IMR-90 (cell line): ENCODE results near the gene SATL1. TPM values are rescaled to one million over a fixed set of nuclear protein-coding genes. Genes with fewer than 3 reads are reported as not detected.

ENCODE experiments used
- ATAC-seq: fragments of 200-7000 bp; cut with Tn5 transposase; 2 replicates; pipeline ENCODE4 v1.9.1; 2020; ENCODE audit warnings: low read depth, mild to moderate bottlenecking, moderate library complexity
- BruUV-seq: library from RNA; stranded (reverse); fragments of 400-500 nt; replicated peaks from 2 replicates; lab custom pipeline; 2021; lab: Mats Ljungman, UMichigan
- CTCF ChIA-PET: fragments of 300-600 bp; formaldehyde crosslinking; extraction: SDS; loops from one replicate; lab custom pipeline; 2021; ENCODE audit warnings: antibody characterized with exemption; lab: Yijun Ruan, JAX
- POLR2A ChIA-PET: fragments of 300-600 bp; sonication (Branson Sonifier 250); formaldehyde crosslinking; loops from one replicate; lab custom pipeline; 2022; ENCODE audit warnings: antibody characterized with exemption; ENCODE audit not compliant: unreplicated experiment; lab: Charles Lee
- DNase-seq: peaks from one replicate; pipeline ENCODE4 v3.0.0; 2013
- H2AFZ ChIP-seq: replicated peaks from 2 replicates; pipeline ENCODE3; 2013; ENCODE audit warnings: low read length, mild to moderate bottlenecking; ENCODE audit not compliant: poor library complexity
- H2AK5ac ChIP-seq: 2 replicates; pipeline ENCODE4 v1.6.1; 2013; ENCODE audit warnings: low read depth, low read length, inconsistent platforms
- H2AK9ac ChIP-seq: replicated peaks from 2 replicates; pipeline ENCODE3; 2013; ENCODE audit warnings: mild to moderate bottlenecking, low read depth, low read length, moderate library complexity; ENCODE audit not compliant: poor library complexity
- H2BK120ac ChIP-seq: 2 replicates; pipeline ENCODE4 v1.6.1; 2013; ENCODE audit warnings: low read depth, low read length, inconsistent platforms
- H2BK15ac ChIP-seq: 3 replicates; pipeline ENCODE4 v1.6.1; 2013; ENCODE audit warnings: low read depth, low read length, inconsistent platforms
- H2BK20ac ChIP-seq: 2 replicates; pipeline ENCODE4 v1.6.1; 2013; ENCODE audit warnings: low read depth, mild to moderate bottlenecking, inconsistent platforms, low read length, moderate library complexity
- H2BK5ac ChIP-seq: 2 replicates; pipeline ENCODE4 v1.6.1; 2013; ENCODE audit warnings: mild to moderate bottlenecking, low read depth, low read length, inconsistent platforms; ENCODE audit not compliant: poor library complexity, severe bottlenecking
- H3K14ac ChIP-seq: replicated peaks from 2 replicates; pipeline ENCODE4 v1.6.1; 2013; ENCODE audit warnings: low read depth, low read length, inconsistent platforms
- H3K18ac ChIP-seq: 2 replicates; pipeline ENCODE4 v1.6.1; 2013; ENCODE audit warnings: low read depth, low read length, control low read depth
- H3K23ac ChIP-seq: 2 replicates; pipeline ENCODE4 v1.6.1; 2013; ENCODE audit warnings: low read depth, low read length, inconsistent platforms
- H3K27ac ChIP-seq: 2 replicates; pipeline ENCODE4 v1.5.1; 2013; ENCODE audit warnings: mild to moderate bottlenecking, control low read depth, low read length; ENCODE audit not compliant: insufficient read depth
- H3K27me3 ChIP-seq: 2 replicates; pipeline ENCODE4 v1.6.1; 2013; ENCODE audit warnings: low read length; ENCODE audit not compliant: control insufficient read depth, insufficient read depth
- H3K36me3 ChIP-seq: 2 replicates; pipeline ENCODE4 v1.6.1; 2013; ENCODE audit warnings: low read length, mixed read lengths; ENCODE audit not compliant: control insufficient read depth, insufficient read depth
- H3K4ac ChIP-seq: 2 replicates; pipeline ENCODE4 v1.6.1; 2013; ENCODE audit warnings: low read depth, low read length, inconsistent platforms
- H3K4me1 ChIP-seq: 2 replicates; pipeline ENCODE4 v1.6.1; 2013; ENCODE audit warnings: low read length, mixed read lengths; ENCODE audit not compliant: control insufficient read depth, insufficient read depth
- H3K4me2 ChIP-seq: 2 replicates; pipeline ENCODE4 v1.6.1; 2013; ENCODE audit warnings: low read depth, mild to moderate bottlenecking, control low read depth, low read length, moderate library complexity
- H3K4me3 ChIP-seq: 2 replicates; pipeline ENCODE4 v1.5.1; 2013; ENCODE audit warnings: low read depth, mild to moderate bottlenecking, control low read depth, low read length, moderate library complexity; ENCODE audit not compliant: insufficient read depth
- H3K56ac ChIP-seq: 2 replicates; pipeline ENCODE4 v1.6.1; 2013; ENCODE audit warnings: low read length, inconsistent platforms; ENCODE audit not compliant: insufficient read depth; ENCODE audit errors: extremely low read depth
- H3K79me1 ChIP-seq, 2 experiments: 2 replicates each; pipeline ENCODE4 v1.6.1; 2013; ENCODE audit warnings: low read length in 2 of 2, inconsistent platforms in 1 of 2, low read depth in 1 of 2
- H3K9ac ChIP-seq: 2 replicates; pipeline ENCODE4 v1.6.1; 2013; ENCODE audit warnings: low read depth, low read length, control low read depth
- H3K9me1 ChIP-seq: 2 replicates; pipeline ENCODE4 v1.6.1; 2013; ENCODE audit warnings: low read length, inconsistent platforms; ENCODE audit not compliant: insufficient read depth
- H3K9me3 ChIP-seq: 2 replicates; pipeline ENCODE4 v1.6.1; 2013; ENCODE audit warnings: low read length; ENCODE audit not compliant: control insufficient read depth, insufficient read depth
- H4K20me1 ChIP-seq: 2 replicates; pipeline ENCODE4 v1.6.1; 2013; ENCODE audit warnings: low read length, inconsistent platforms; ENCODE audit not compliant: insufficient read depth
- H4K5ac ChIP-seq: 2 replicates; pipeline ENCODE4 v1.6.1; 2013; ENCODE audit warnings: mild to moderate bottlenecking, low read depth, low read length, control low read depth
- H4K8ac ChIP-seq, 2 experiments: 2 replicates each; pipeline ENCODE4 v1.6.1; 2013; ENCODE audit warnings: low read depth in 2 of 2, low read length in 2 of 2, control low read depth in 1 of 2, inconsistent platforms in 1 of 2
- H4K91ac ChIP-seq: 2 replicates; pipeline ENCODE4 v1.6.1; 2013; ENCODE audit warnings: low read depth, low read length, inconsistent platforms; ENCODE audit not compliant: insufficient read depth
- BHLHE40 ChIP-seq: fragments of 150-350 bp; IDR thresholded peaks from 2 replicates; pipeline ENCODE4 v1.6.1; 2016; ENCODE audit warnings: mild to moderate bottlenecking, low read depth, low read length
- CEBPB ChIP-seq: IDR thresholded peaks from 2 replicates; pipeline ENCODE4 v1.6.1; 2012; ENCODE audit warnings: low read depth, low read length, improper control_type of control experiment
- CHD1 ChIP-seq: IDR thresholded peaks from 2 replicates; pipeline ENCODE4 v1.6.1; 2012; ENCODE audit warnings: low read depth, low read length, improper control_type of control experiment
- ELK1 ChIP-seq: fragments of 150-350 bp; IDR thresholded peaks from 2 replicates; pipeline ENCODE4 v1.6.1; 2016; ENCODE audit warnings: low read depth, mild to moderate bottlenecking, low read length, moderate library complexity, borderline replicate concordance
- MAZ ChIP-seq: IDR thresholded peaks from 2 replicates; pipeline ENCODE4 v1.6.1; 2012; ENCODE audit warnings: low read depth, mild to moderate bottlenecking, low read length, improper control_type of control experiment, moderate library complexity, borderline replicate concordance
- POLR2A ChIP-seq: IDR thresholded peaks from 2 replicates; pipeline ENCODE4 v1.6.1; 2012; ENCODE audit warnings: mild to moderate bottlenecking, low read depth, low read length
- RAD21 ChIP-seq: IDR thresholded peaks from 2 replicates; pipeline ENCODE4 v1.6.1; 2012; ENCODE audit warnings: low read length, improper control_type of control experiment
- RCOR1 ChIP-seq: IDR thresholded peaks from 2 replicates; pipeline ENCODE4 v1.6.1; 2012; ENCODE audit warnings: mild to moderate bottlenecking, low read length, improper control_type of control experiment; ENCODE audit not compliant: insufficient replicate concordance
- RFX5 ChIP-seq: IDR thresholded peaks from 2 replicates; pipeline ENCODE4 v1.8.0; 2012; ENCODE audit warnings: low read depth, mild to moderate bottlenecking, low read length, moderate library complexity
- SMC3 ChIP-seq: fragments of 150-350 bp; IDR thresholded peaks from 2 replicates; pipeline ENCODE4 v1.6.1; 2016; ENCODE audit warnings: low read depth, mild to moderate bottlenecking, antibody characterized with exemption, low read length, moderate library complexity
- whole genome bisulfite sequencing, 2 experiments: methylation state at CpG; one replicate each; pipeline versions ENCODE4 v1.1.5 to v1.1.7; 2013; ENCODE audit warnings: missing lambda C conversion rate in 2 of 2; ENCODE audit not compliant: insufficient read length in 1 of 2; ENCODE audit errors: extremely low coverage in 2 of 2; 5-methylcytosine and 5-hydroxymethylcytosine counted together
- dilution Hi-C: fragments of 300-500 bp; cut with HindIII; formaldehyde crosslinking; loops from one replicate; pipeline ENCODE4 v1.14.3; 2018; ENCODE audit warnings: low sequenced_read_pairs; ENCODE audit not compliant: unreplicated experiment
- in situ Hi-C: fragments of 300-500 bp; cut with MboI; formaldehyde crosslinking; loops from 3 replicates; pipeline ENCODE4 v1.14.3; 2019; ENCODE audit warnings: low sequenced_read_pairs, inconsistent platforms, mixed read lengths
- intact Hi-C: fragments of 100-400 bp; cut with micrococcal nuclease; formaldehyde crosslinking; loops from 2 replicates; pipeline ENCODE4 v1.10.0; 2022
- polyA plus RNA-seq, 3 experiments: library from polyadenylated mRNA; depleted of rRNA; stranded (reverse); fragments of >200 nt; gene quantifications; 2 replicates each; pipeline ENCODE4 v1.2.3, GENCODE V29; 2012; ENCODE audit warnings: low replicate concordance in 1 of 3
- total RNA-seq: library from RNA; depleted of rRNA; stranded (reverse); fragments of >200 nt; gene quantifications from 2 replicates; pipeline ENCODE4 v1.2.3, GENCODE V29; 2012
- TF ChIP-seq, protein P1 (sequence below): fragments of 150-350 bp; IDR thresholded peaks from 2 replicates; pipeline ENCODE4 v1.6.1; 2017; ENCODE audit warnings: mild to moderate bottlenecking, antibody characterized with exemption, low read length, low read depth

The SATL1 gene
- total and polyA plus RNA-seq, 2 of the 4 experiments (the other 2 are of a cell fraction) = not detected

DNA sequence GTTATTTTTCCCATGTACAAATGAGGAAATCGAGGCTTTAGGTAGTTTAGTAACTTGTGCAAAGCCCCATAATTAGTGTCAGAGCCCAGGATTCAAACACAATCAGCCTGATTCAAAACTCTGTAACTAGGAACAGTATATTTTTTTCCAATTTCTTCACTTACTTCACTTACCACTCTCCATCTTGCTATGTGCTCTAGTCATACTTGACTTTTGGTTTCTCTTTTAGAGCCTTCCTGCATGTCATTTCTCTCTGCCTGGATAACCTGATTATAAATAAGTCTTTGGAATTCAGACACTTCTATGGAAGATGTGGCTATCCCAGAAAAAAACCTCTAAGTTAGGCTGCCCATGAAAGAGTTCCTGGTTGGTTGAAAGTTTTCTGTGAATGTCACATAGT is 22.2 kb downstream of the SATL1 start:
- WGBS, 2 experiments = no CpG with 5 or more reads among the region's 1 CpG
- intact Hi-C loops (no loop called here), in situ Hi-C loops (no loop called here), dilution Hi-C loops (no loop called here)
- DNase-seq (no peak), ATAC-seq (no peak)
- no peak overlapping the region for H3K56ac ChIP-seq
- no peak overlapping the region for H3K4ac ChIP-seq
- no peak overlapping the region for H3K23ac ChIP-seq
- ChIA-PET POLR2A (no interaction called here), CTCF (no interaction called here)
- no peak overlapping the region for H3K27ac ChIP-seq
- no peak overlapping the region for H2BK120ac ChIP-seq
- no peaks in the 10 kb centered on the region for H3K79me1 ChIP-seq
- no peak overlapping the region for H3K18ac ChIP-seq
- no peak overlapping the region for H4K8ac ChIP-seq
- no peak overlapping the region for H2BK5ac ChIP-seq
- H3K4me3 ChIP-seq = no peak overlapping the region
- no peak overlapping the region for H2AK9ac ChIP-seq
- no peak overlapping the region for H4K91ac ChIP-seq
- no TSS peak for BruUV-seq
- H3K9me3 ChIP-seq = no peaks in the 10 kb centered on the region
- H3K9me1 ChIP-seq = no peaks in the 10 kb centered on the region
- no peak overlapping the region for H3K4me2 ChIP-seq
- no peak overlapping the region for H3K9ac ChIP-seq
- H2AFZ ChIP-seq = no peak overlapping the region
- no peaks in the 10 kb centered on the region for H3K36me3 ChIP-seq
- H2BK15ac ChIP-seq = no peak overlapping the region
- no peak for TF ChIP-seq CHD1
- TF ChIP-seq RCOR1 = no peak
- TF ChIP-seq BHLHE40 = no peak
- no peak for TF ChIP-seq CEBPB
- no peak for TF ChIP-seq RFX5
- TF ChIP-seq POLR2A = no peak
- TF ChIP-seq SMC3 = no peak
- TF ChIP-seq, protein P1, sequence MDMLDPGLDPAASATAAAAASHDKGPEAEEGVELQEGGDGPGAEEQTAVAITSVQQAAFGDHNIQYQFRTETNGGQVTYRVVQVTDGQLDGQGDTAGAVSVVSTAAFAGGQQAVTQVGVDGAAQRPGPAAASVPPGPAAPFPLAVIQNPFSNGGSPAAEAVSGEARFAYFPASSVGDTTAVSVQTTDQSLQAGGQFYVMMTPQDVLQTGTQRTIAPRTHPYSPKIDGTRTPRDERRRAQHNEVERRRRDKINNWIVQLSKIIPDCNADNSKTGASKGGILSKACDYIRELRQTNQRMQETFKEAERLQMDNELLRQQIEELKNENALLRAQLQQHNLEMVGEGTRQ = no peak
- no peak for TF ChIP-seq MAZ
- TF ChIP-seq ELK1 = no peak
- TF ChIP-seq RAD21 = no peak
- no peak overlapping the region for H3K14ac ChIP-seq
- no peaks in the 10 kb centered on the region for H3K4me1 ChIP-seq
- no peak overlapping the region for H2BK20ac ChIP-seq
- H4K20me1 ChIP-seq = no peaks in the 10 kb centered on the region
- H2AK5ac ChIP-seq = no peak overlapping the region
- no peak overlapping the region for H4K5ac ChIP-seq
- H3K27me3 ChIP-seq = no peaks in the 10 kb centered on the region
